Fibroblast of lung (primary cell): ENCODE data around the gene CALCB. TPM values are rescaled to one million over a fixed set of nuclear protein-coding genes. Genes with fewer than 3 reads are reported as not detected.
A peak's percentile ranks its signal among the peaks of the same experiment; 100 is the strongest.

Source experiments
- DNase-seq, 2 donors: peaks; one replicate each; pipeline versions ENCODE4 v3.0.0 to v3.0.0-alpha.2; 2010; ENCODE audit warnings: low read depth in 2 of 2
- H2AFZ ChIP-seq: 2 replicates; pipeline ENCODE4 v1.5.1; 2012; ENCODE audit warnings: low read length, control low read depth, inconsistent platforms
- H3K27ac ChIP-seq: 2 replicates; pipeline ENCODE4 v1.5.1; 2011; ENCODE audit warnings: low read length, control low read depth; ENCODE audit not compliant: insufficient read depth
- H3K27me3 ChIP-seq: 2 replicates; pipeline ENCODE4 v1.5.1; 2011; ENCODE audit warnings: mild to moderate bottlenecking, low read length; ENCODE audit not compliant: control insufficient read depth, insufficient read depth
- H3K36me3 ChIP-seq: 2 replicates; pipeline ENCODE4 v1.5.1; 2011; ENCODE audit warnings: low read length; ENCODE audit not compliant: control insufficient read depth, insufficient read depth
- H3K4me1 ChIP-seq: 2 replicates; pipeline ENCODE4 v1.5.1; 2011; ENCODE audit warnings: low read length; ENCODE audit not compliant: control insufficient read depth, insufficient read depth; ENCODE audit errors: extremely low read depth
- H3K4me2 ChIP-seq: 2 replicates; pipeline ENCODE4 v1.5.1; 2011; ENCODE audit warnings: low read length, control low read depth; ENCODE audit not compliant: insufficient read depth; ENCODE audit errors: extremely low read depth
- H3K4me3 ChIP-seq, 4 experiments: fragments of 200-600 bp in 1 of 4; sonication (generic) in 1 of 4; replicated peaks in 1 of 4; 2 replicates each; pipeline ENCODE4 v1.5.1; 2011 to 2016; ENCODE audit warnings: low read length in 4 of 4, low read depth in 3 of 4, mild to moderate bottlenecking in 3 of 4, control low read depth in 2 of 4, inconsistent platforms in 1 of 4, mixed read lengths in 1 of 4; ENCODE audit not compliant: insufficient read depth in 1 of 4; ENCODE audit errors: control extremely low read depth in 1 of 4
- H3K79me2 ChIP-seq: 2 replicates; pipeline ENCODE4 v1.5.1; 2012; ENCODE audit warnings: mild to moderate bottlenecking, low read length, inconsistent platforms; ENCODE audit not compliant: control insufficient read depth, insufficient read depth
- H3K9ac ChIP-seq: 2 replicates; pipeline ENCODE4 v1.5.1; 2011; ENCODE audit warnings: mild to moderate bottlenecking, low read length, control low read depth; ENCODE audit not compliant: insufficient read depth
- H3K9me3 ChIP-seq: 2 replicates; pipeline ENCODE4 v1.5.1; 2012; ENCODE audit warnings: low read depth, low read length; ENCODE audit not compliant: control insufficient read depth, insufficient read depth
- H4K20me1 ChIP-seq: 2 replicates; pipeline ENCODE4 v1.5.1; 2011; ENCODE audit warnings: low read length; ENCODE audit not compliant: control insufficient read depth, insufficient read depth; ENCODE audit errors: extremely low read depth
- EZH2 ChIP-seq: IDR thresholded peaks from 2 replicates; pipeline ENCODE4 v1.5.1; 2012; ENCODE audit warnings: low read length, control low read depth, mild to moderate bottlenecking; ENCODE audit errors: missing control alignments
- polyA plus RNA-seq, 2 donors: library from polyadenylated mRNA; depleted of rRNA in 1 of 2; stranded (reverse) in 1 of 2; unstranded in 1 of 2; fragments of >200 nt; gene quantifications; 2 replicates each; pipeline ENCODE4 v1.2.1, GENCODE V29; 2011 to 2012; ENCODE audit warnings: missing spikeins in 1 of 2
- total RNA-seq: library from RNA; depleted of rRNA; stranded (reverse); fragments of >200 nt; gene quantifications from 2 replicates; pipeline ENCODE4 v1.2.1, GENCODE V29; 2014
- TF ChIP-seq, protein P1 (sequence below), 2 donors: IDR thresholded peaks in 1 of 2; conservative IDR thresholded peaks in 1 of 2; 1 replicate in 1 of 2; 2 replicates in 1 of 2; pipeline ENCODE4 v1.5.1; 2011 to 2012; ENCODE audit warnings: low read length in 2 of 2, control low read depth in 1 of 2, inconsistent platforms in 1 of 2, low read depth in 1 of 2, mild to moderate bottlenecking in 1 of 2

Gene CALCB
- total and polyA plus RNA-seq, 2 donors (not counting 1 experiment from before 2014, with no cell fraction given) = 0.06 to 0.17 TPM

DNA sequence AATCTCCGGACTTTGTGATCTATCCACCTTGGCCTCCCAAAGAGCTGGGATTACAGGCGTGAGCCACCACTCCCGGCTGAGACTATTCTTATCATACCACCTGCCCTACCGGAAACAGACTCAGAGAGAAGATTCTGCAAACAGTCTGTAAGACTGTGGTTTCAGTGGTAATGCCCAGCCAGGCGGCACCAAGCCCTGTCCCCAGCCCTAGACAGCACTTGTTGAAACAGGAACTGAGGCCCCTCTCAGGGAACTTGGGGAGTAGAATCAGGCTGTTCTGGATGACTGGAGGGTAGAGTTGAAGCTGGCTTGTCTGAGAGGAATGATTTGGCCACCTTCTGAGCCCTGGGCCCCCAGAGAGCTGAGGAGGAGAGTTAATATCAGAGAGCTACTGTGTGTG, 40.0 kb downstream of the CALCB start:
- no peak overlapping the region for H3K4me3 ChIP-seq
- no peak overlapping the region for H3K9ac ChIP-seq
- H3K79me2 ChIP-seq = no peaks in the 10 kb centered on the region
- TF ChIP-seq, protein P1, sequence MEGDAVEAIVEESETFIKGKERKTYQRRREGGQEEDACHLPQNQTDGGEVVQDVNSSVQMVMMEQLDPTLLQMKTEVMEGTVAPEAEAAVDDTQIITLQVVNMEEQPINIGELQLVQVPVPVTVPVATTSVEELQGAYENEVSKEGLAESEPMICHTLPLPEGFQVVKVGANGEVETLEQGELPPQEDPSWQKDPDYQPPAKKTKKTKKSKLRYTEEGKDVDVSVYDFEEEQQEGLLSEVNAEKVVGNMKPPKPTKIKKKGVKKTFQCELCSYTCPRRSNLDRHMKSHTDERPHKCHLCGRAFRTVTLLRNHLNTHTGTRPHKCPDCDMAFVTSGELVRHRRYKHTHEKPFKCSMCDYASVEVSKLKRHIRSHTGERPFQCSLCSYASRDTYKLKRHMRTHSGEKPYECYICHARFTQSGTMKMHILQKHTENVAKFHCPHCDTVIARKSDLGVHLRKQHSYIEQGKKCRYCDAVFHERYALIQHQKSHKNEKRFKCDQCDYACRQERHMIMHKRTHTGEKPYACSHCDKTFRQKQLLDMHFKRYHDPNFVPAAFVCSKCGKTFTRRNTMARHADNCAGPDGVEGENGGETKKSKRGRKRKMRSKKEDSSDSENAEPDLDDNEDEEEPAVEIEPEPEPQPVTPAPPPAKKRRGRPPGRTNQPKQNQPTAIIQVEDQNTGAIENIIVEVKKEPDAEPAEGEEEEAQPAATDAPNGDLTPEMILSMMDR (conservative IDR thresholded peaks at IDR 0.05 in 1 of 2, IDR thresholded peaks at IDR 0.05 in 1 of 2; ENCODE audit: low read depth in 1 of 2, low read length in 2 of 2) = no peak
- no peak for TF ChIP-seq EZH2
- no peaks in the 10 kb centered on the region for H3K4me1 ChIP-seq
- no peaks in the 10 kb centered on the region for H3K36me3 ChIP-seq
- no peak overlapping the region for H3K27ac ChIP-seq
- no peak overlapping the region for H2AFZ ChIP-seq
- no peak overlapping the region for H3K4me2 ChIP-seq
- H3K9me3 ChIP-seq = no peaks in the 10 kb centered on the region
- no peak for DNase-seq
- H4K20me1 ChIP-seq = no peaks in the 10 kb centered on the region
- no peaks in the 10 kb centered on the region for H3K27me3 ChIP-seq

DNA sequence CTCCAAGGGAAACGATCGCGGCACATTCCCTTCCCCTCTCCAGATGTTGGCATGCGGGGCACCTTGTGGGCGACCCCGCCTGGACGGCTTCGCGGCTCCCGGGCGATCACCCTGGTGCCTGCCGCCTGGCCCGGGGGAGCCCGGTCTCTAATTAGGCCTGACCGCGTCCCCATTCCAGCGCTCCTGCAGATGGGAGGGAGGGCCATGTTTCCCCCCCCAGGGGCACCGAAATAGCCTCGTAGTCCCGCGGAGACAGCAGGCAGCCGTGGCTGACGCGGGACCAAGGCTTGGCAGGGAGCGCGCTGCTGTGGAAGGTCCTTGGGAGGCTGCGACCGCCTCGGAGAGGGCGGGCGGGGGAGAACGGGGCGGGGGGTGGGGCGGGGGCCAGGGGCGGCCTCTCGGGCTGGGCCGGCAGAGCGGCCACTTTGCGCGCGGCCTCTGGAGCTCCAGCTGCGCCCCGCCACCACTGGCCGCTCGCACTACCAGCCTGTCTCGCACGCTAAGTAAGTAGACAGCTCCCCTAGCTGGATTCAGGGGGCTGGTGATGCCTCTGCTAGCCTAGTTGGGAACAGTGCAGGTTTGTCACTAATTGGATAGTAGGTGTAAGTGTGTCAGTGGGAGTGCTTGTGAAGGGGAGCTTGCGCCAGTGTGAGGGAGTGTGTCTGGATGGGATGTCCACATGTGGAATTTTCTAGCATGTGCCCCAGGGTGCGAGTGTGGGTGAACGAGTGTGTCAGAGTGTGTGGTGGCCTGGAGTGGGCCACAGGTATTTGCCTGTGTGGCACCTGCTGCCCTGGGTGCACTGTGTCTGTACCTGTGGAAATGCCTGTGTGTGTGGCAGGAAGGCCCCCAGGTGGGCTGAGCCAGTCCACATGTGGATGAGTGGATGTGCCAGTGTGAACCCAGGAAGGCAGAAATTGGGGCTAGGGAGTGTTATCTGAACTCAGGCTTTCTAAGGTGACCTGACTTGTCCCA, 41.4 kb downstream of the CALCB start, which contains the start of gene INSC:
Gene INSC, plus strand, starts transcription at position 423 of the 975 bp plus-strand sequence. CDS start 34,252 bp downstream, outside the sequence.
- Histone ChIP-seq H3K4me3 (peak within 1 kb of the TSS in 2 of 4 experiments; percentile 39 to 52), H3K36me3 (no peaks in the 10 kb centered on the region), H4K20me1 (no peaks in the 10 kb centered on the region), H3K79me2 (no peaks in the 10 kb centered on the region), H3K4me2 (peak within 1 kb of the TSS; percentile 33), H3K9me3 (no peaks in the 10 kb centered on the region), H3K27me3 (no peaks in the 10 kb centered on the region), H3K4me1 (no peaks in the 10 kb centered on the region), H2AFZ (peak within 1 kb of the TSS; percentile 34), H3K9ac (peak within 1 kb of the TSS; percentile 16), H3K27ac (no peak within 1 kb of the TSS)
- DNase-seq = peak; percentile 28 to 40
- TF ChIP-seq, protein P1 (conservative IDR thresholded peaks at IDR 0.05 in 1 of 2, IDR thresholded peaks at IDR 0.05 in 1 of 2; ENCODE audit: low read depth in 1 of 2, low read length in 2 of 2) = no peak
- TF ChIP-seq EZH2 = no peak

DNA sequence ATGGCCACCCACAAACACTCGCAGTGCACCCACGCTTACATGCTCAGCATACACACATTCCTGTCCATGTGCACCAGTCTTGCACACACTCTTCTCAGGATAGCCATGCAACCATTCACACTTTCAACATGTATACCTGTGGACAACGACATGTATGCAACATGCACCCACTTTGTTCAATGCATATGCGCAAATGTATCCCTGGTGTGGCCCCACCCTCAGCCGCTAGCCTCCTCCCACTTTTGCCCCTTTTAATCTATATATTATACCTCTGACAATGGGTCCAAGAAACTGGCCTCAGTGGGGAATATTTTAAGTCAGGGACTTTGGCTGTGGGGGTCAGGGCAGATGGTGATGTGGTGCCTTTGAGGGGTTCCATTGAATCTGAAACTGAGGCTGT, 42.3 kb downstream of the CALCB start:
- Histone ChIP-seq H3K27ac (no peak overlapping the region), H2AFZ (no peak overlapping the region), H3K9me3 (no peaks in the 10 kb centered on the region), H3K4me2 (no peak overlapping the region), H3K36me3 (no peaks in the 10 kb centered on the region), H3K4me1 (no peaks in the 10 kb centered on the region), H4K20me1 (no peaks in the 10 kb centered on the region), H3K27me3 (no peaks in the 10 kb centered on the region), H3K79me2 (no peaks in the 10 kb centered on the region), H3K4me3 (no peak overlapping the region), H3K9ac (no peak overlapping the region)
- TF ChIP-seq, protein P1 (conservative IDR thresholded peaks at IDR 0.05 in 1 of 2, IDR thresholded peaks at IDR 0.05 in 1 of 2; ENCODE audit: low read depth in 1 of 2, low read length in 2 of 2) = no peak
- no peak for TF ChIP-seq EZH2
- no peak for DNase-seq
